ENCODE data around the gene BPIFB3. TPM values are rescaled to one million over a fixed set of nuclear protein-coding genes. Genes with fewer than 3 reads are reported as not detected.

BPIFB3 gene
- polyA plus RNA-seq, 1 experiment, result not detected

DNA sequence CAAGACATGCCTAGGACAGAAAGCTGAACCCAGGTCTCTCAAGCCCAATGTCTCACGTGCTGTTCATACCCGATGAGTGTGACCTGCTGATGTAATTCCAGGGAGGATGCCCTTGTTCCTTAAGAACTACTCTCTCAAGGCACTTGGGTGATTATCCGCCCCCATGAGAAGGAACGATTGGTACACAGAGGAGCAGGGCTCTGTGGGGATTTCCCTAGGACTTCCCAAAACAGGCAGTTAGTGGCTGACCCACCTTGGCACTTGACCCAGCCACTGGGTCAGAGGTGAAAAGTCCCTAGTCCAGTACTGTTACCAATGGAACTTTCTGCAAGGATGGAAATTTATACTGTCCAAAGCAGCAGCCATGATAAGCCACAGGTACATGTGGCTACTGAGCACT, 31.4 kb upstream of the BPIFB3 start:
- TF ChIP-seq, protein P1, sequence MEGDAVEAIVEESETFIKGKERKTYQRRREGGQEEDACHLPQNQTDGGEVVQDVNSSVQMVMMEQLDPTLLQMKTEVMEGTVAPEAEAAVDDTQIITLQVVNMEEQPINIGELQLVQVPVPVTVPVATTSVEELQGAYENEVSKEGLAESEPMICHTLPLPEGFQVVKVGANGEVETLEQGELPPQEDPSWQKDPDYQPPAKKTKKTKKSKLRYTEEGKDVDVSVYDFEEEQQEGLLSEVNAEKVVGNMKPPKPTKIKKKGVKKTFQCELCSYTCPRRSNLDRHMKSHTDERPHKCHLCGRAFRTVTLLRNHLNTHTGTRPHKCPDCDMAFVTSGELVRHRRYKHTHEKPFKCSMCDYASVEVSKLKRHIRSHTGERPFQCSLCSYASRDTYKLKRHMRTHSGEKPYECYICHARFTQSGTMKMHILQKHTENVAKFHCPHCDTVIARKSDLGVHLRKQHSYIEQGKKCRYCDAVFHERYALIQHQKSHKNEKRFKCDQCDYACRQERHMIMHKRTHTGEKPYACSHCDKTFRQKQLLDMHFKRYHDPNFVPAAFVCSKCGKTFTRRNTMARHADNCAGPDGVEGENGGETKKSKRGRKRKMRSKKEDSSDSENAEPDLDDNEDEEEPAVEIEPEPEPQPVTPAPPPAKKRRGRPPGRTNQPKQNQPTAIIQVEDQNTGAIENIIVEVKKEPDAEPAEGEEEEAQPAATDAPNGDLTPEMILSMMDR (IDR thresholded peaks at IDR 0.05; ENCODE audit: low read depth, low read length), result no peak

DNA sequence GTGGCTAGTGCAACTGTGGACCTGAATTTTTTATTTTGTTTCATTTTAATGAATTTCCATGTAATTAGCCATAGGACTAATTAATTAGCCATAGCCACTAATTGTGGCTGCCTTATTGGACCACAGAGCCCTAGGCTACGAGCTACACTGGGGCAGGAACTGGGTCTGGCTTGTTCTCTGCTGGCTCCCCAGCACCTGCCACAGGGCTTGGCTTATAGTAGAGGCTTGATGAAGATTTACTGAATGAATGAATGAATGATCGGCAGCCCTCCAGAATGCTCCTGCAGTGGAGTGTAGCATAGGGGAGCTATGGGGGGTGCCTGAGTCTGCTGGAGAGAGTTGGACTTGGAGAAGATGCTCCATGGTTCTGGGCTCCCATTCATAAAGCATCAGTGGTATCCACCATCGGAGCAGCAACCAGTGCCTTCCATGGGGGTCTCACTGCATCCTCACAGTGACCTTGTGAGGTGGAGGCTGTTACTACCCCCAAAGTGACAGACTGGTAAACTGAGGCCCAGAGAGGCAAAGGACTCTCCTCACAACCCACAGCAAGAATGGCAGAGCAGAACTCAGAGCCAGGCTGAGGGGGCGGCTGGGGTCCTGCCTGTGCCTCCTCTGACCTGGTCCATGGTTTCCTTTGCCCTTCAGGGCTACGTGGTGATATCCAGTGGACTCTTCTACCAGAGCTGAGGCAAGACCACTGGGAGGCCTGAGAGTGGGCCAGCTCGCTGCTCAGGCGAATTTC, 30.8 kb upstream of the BPIFB3 start:
- ChIA-PET CTCF (no interaction called here), POLR2A (no interaction called here)

More for the DNA sequence above, 31.4 kb upstream of the BPIFB3 start:
- ChIA-PET POLR2A (no interaction called here), CTCF (no interaction called here)
- no peak overlapping the region for H3K27ac ChIP-seq (ENCODE audit: low read depth, low read length)
- H3K27me3 ChIP-seq (ENCODE audit: control insufficient read depth, insufficient read depth, low read length), result peaks cover 7% of the 10 kb centered on the region
- DNase-seq (ENCODE audit: low read depth, low spot score), result no peak
- H3K9me3 ChIP-seq (ENCODE audit: control insufficient read depth, insufficient read depth, low read length), result no peaks in the 10 kb centered on the region
- no peak overlapping the region for H3K4me3 ChIP-seq (ENCODE audit: low read depth, low read length)

DNA sequence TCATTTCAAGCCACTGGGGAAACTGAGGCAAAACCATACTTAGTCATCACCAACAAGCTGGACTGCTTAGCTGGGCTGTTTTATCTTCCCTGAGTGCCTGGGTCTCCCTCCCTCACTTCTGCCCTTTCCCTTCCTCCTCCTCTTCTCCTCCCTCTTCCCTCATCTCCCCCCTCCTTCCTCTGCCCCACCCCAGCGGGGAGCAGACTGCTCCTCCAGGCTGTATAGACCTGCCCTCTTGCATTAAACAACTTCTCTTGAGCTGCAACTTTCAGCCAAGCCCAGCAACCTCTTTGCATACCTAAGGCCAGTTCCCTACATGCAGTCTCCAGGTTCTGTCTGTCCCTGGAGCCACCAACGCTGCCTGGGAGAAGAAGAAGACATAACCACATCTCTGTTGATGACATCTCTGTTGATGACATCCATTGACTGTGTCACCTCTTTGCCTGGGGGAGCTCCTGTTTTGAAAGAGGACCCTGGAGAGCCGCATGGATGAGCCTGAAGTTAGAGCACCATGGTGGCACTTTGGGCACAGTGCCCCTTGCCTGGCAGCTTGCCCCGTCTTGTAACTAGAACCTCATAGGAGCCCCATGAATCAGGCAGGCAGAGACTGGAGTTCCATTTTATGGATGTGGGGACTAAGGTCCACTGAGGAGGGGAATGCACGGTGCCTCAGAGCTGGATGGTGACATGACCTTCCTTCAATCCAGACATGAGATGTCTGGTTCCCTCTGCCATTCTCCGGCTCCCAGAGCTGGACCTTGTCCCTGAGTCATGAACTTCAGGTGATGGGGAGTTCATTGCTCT, 30.1 kb upstream of the BPIFB3 start:
- TF ChIP-seq, protein P1 (IDR thresholded peaks at IDR 0.05; ENCODE audit: low read depth, low read length), result no peak

More for the DNA sequence above, 30.8 kb upstream of the BPIFB3 start:
- no peak for DNase-seq (ENCODE audit: low read depth, low spot score)
- H3K9me3 ChIP-seq (ENCODE audit: control insufficient read depth, insufficient read depth, low read length), result no peaks in the 10 kb centered on the region
- TF ChIP-seq, protein P1 (IDR thresholded peaks at IDR 0.05; ENCODE audit: low read depth, low read length), result no peak
- H3K27me3 ChIP-seq (ENCODE audit: control insufficient read depth, insufficient read depth, low read length), result peaks cover 6% of the 10 kb centered on the region
- no peak overlapping the region for H3K27ac ChIP-seq (ENCODE audit: low read depth, low read length)
- no peak overlapping the region for H3K4me3 ChIP-seq (ENCODE audit: low read depth, low read length)

DNA sequence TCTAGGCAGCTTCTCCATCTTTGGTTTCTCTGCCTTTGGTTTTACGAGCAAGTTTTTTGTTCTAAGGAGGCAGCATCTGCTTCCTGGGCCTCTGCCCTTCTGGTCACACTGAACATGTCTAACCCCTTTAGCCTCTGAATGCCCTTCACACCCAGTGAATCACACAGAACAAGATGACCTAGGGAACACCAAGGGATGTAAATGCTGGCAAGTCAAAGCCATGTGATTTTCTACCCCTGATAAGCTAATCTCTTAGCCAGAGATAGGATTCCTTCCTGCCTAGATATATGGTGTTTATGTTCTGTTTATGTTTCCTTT, 29.5 kb upstream of the BPIFB3 start:
- Histone ChIP-seq H3K27ac (ENCODE audit: low read depth, low read length) (no peak overlapping the region), H3K9me3 (ENCODE audit: control insufficient read depth, insufficient read depth, low read length) (no peaks in the 10 kb centered on the region; the same call in 1 of the 2 replicates), H3K4me3 (ENCODE audit: low read depth, low read length) (no peak overlapping the region), H3K27me3 (ENCODE audit: control insufficient read depth, insufficient read depth, low read length) (peaks cover 3% of the 10 kb centered on the region)
- CTCF ChIA-PET, result no interaction called here
- POLR2A ChIA-PET, result no interaction called here
- TF ChIP-seq, protein P1 (IDR thresholded peaks at IDR 0.05; ENCODE audit: low read depth, low read length), result no peak
- DNase-seq (ENCODE audit: low read depth, low spot score), result no peak

More for the DNA sequence above, 30.1 kb upstream of the BPIFB3 start:
- Histone ChIP-seq H3K27me3 (ENCODE audit: control insufficient read depth, insufficient read depth, low read length) (peaks cover 3% of the 10 kb centered on the region), H3K9me3 (ENCODE audit: control insufficient read depth, insufficient read depth, low read length) (no peaks in the 10 kb centered on the region; the same call in 1 of the 2 replicates), H3K4me3 (ENCODE audit: low read depth, low read length) (no peak overlapping the region), H3K27ac (ENCODE audit: low read depth, low read length) (no peak overlapping the region)
- no peak for DNase-seq (ENCODE audit: low read depth, low spot score)
- ChIA-PET POLR2A (no interaction called here), CTCF (no interaction called here)

All from AG04450 (cell line).